Neural cell (in vitro differentiated cells): ENCODE results near the gene PDE8B. TPM values are rescaled to one million over a fixed set of nuclear protein-coding genes. Genes with fewer than 3 reads are reported as not detected.

ENCODE experiments used
- H2AFZ ChIP-seq: fragments of 200-600, 300-800 bp; sonication (generic), shearing (Covaris generic); 2 replicates; pipeline ENCODE4 v1.6.0; 2014; ENCODE audit warnings: low read depth, mild to moderate bottlenecking, antibody characterized with exemption, low read length, moderate library complexity
- H3F3A ChIP-seq: fragments of 200-600 bp; shearing (Covaris generic); 2 replicates; pipeline ENCODE4 v1.6.1; 2016; ENCODE audit warnings: mild to moderate bottlenecking, moderate library complexity, mixed read lengths, antibody characterized with exemption, low read length; ENCODE audit not compliant: insufficient read depth, poor library complexity, severe bottlenecking
- H3K27ac ChIP-seq: fragments of 200-600, 300-800 bp; sonication (generic), shearing (Covaris generic); 2 replicates; pipeline ENCODE4 v1.5.1; 2014; ENCODE audit warnings: mild to moderate bottlenecking, low read length, moderate library complexity
- H3K27me3 ChIP-seq: fragments of 300-800, 200-600 bp; sonication (generic), shearing (Covaris generic); 2 replicates; pipeline ENCODE4 v1.6.0; 2014; ENCODE audit warnings: mild to moderate bottlenecking, low read depth, low read length, moderate library complexity; ENCODE audit not compliant: insufficient read depth
- H3K36me3 ChIP-seq: fragments of 300-800, 200-600 bp; sonication (generic), shearing (Covaris generic); 2 replicates; pipeline ENCODE4 v1.5.1; 2014; ENCODE audit warnings: mild to moderate bottlenecking, antibody characterized with exemption, low read length, moderate library complexity; ENCODE audit not compliant: insufficient read depth
- H3K4me2 ChIP-seq: fragments of 300-800, 200-600 bp; sonication (generic), shearing (Covaris generic); 2 replicates; pipeline ENCODE4 v1.6.0; 2014; ENCODE audit warnings: mild to moderate bottlenecking, low read length
- H3K4me3 ChIP-seq: fragments of 300-800, 200-600 bp; sonication (generic), shearing (Covaris generic); 2 replicates; pipeline ENCODE4 v1.5.1; 2014; ENCODE audit warnings: mild to moderate bottlenecking, low read length, moderate library complexity
- H3K79me2 ChIP-seq: fragments of 200-600 bp; shearing (Covaris generic); replicated peaks from 2 replicates; pipeline ENCODE4 v1.6.0; 2014; ENCODE audit warnings: mild to moderate bottlenecking, low read length, moderate library complexity; ENCODE audit not compliant: insufficient read depth
- H3K9ac ChIP-seq: fragments of 300-800, 200-600 bp; sonication (generic), shearing (Covaris generic); 2 replicates; pipeline ENCODE4 v1.6.1; 2016; ENCODE audit warnings: mild to moderate bottlenecking, low read length, mixed read lengths
- H3K9me2 ChIP-seq: fragments of 200-600 bp; shearing (Covaris generic); 2 replicates; pipeline ENCODE4 v1.6.1; 2016; ENCODE audit warnings: mild to moderate bottlenecking, low read length, mixed read lengths; ENCODE audit not compliant: insufficient read depth
- H3K9me3 ChIP-seq: fragments of 200-600, 300-800 bp; sonication (generic), shearing (Covaris generic); 2 replicates; pipeline ENCODE4 v1.6.1; 2016; ENCODE audit warnings: mild to moderate bottlenecking, mixed run types, low read length, moderate library complexity, mixed read lengths
- H4K20me1 ChIP-seq: fragments of 200-600 bp; shearing (Covaris generic); 2 replicates; pipeline ENCODE4 v1.6.1; 2016; ENCODE audit warnings: mild to moderate bottlenecking, mixed run types; ENCODE audit not compliant: insufficient read depth
- CTCF ChIP-seq: fragments of 450-650 bp; IDR thresholded peaks from 2 replicates; pipeline ENCODE4 v1.5.1; 2014; ENCODE audit warnings: antibody characterized with exemption, mild to moderate bottlenecking, moderate library complexity; ENCODE audit not compliant: poor library complexity, severe bottlenecking
- EP300 ChIP-seq: fragments of 450-650 bp; conservative IDR thresholded peaks from 2 replicates; pipeline ENCODE4 v1.6.1; 2014; ENCODE audit warnings: antibody characterized with exemption, mild to moderate bottlenecking, moderate library complexity; ENCODE audit not compliant: poor library complexity, severe bottlenecking
- EZH2 ChIP-seq: fragments of 200-600, 300-800 bp; shearing (Covaris generic), sonication (generic); IDR thresholded peaks from 2 replicates; pipeline ENCODE4 v1.6.1; 2014; ENCODE audit warnings: antibody characterized with exemption, low read length, borderline replicate concordance, mild to moderate bottlenecking; ENCODE audit not compliant: insufficient read depth, poor library complexity, severe bottlenecking
- MXI1 ChIP-seq: fragments of 450-650 bp; conservative IDR thresholded peaks from 2 replicates; pipeline ENCODE4 v1.6.1; 2014; ENCODE audit warnings: antibody characterized with exemption, mild to moderate bottlenecking; ENCODE audit not compliant: poor library complexity, severe bottlenecking
- POLR2AphosphoS5 ChIP-seq: IDR thresholded peaks from 2 replicates; pipeline ENCODE4 v1.6.1; 2012
- RAD21 ChIP-seq: fragments of 450-650 bp; conservative IDR thresholded peaks from 2 replicates; pipeline ENCODE4 v1.6.1; 2014; ENCODE audit warnings: antibody characterized with exemption, mild to moderate bottlenecking, moderate library complexity
- REST ChIP-seq: IDR thresholded peaks from 2 replicates; pipeline ENCODE4 v1.6.1; 2012; ENCODE audit warnings: borderline replicate concordance
- SMC3 ChIP-seq: fragments of 450-650 bp; conservative IDR thresholded peaks from 2 replicates; pipeline ENCODE4 v1.6.1; 2014; ENCODE audit warnings: antibody characterized with exemption, mild to moderate bottlenecking, moderate library complexity; ENCODE audit not compliant: poor library complexity
- TAF1 ChIP-seq: IDR thresholded peaks from 2 replicates; pipeline ENCODE4 v1.6.1; 2012; ENCODE audit warnings: low read depth
- polyA plus RNA-seq: library from polyadenylated mRNA; depleted of rRNA; stranded (reverse); fragments of >200 nt; gene quantifications from 2 replicates; pipeline ENCODE4 v1.2.3, GENCODE V29; 2014

The PDE8B gene
- polyA plus RNA-seq, 1 donor from 2014 or later = 0.22 TPM

DNA sequence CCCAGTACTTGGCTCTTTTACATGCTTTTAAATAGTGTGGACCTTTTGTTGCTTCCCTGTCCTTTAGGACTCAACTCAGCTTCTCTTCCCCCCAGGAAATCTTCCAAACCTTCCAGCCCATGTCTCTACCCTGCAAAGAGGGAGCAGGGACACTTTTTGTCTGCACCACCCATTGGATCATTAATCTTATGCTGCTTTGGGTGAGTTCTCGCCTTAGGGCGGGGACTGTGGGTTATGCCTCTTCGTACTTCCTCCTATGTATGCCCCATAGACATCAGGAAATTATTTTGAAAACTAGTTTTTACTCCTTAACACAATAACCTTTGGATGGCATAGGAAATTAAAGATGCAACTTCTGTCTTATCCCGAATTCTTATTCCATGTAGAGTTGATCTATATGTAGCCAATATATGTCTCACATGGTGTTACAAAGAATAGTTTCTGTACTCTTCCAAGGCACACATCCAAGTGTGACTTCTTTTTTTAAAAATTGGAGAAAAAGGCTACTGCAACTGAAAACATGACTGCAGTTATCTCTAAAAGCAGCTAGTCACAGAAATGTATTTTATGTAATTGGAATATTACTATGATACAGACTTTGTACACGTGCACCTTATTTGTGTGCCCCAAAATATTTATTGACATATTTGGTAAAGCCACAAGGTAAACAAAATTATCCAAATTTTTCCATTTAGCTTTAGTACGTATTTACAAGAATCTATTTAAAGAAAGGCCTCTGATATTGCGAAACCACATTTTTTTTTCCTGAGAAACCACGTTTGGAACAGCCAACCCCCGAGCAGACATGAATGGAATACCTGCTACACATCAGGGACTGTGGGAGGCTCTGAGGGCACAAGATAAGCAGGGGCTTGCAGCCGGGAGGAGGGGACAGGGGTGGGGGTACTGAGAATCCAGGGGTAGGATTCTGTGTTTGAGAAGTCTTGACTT is 148.1 kb downstream of the PDE8B start:
- no peak overlapping the region for H3K4me2 ChIP-seq
- H3K9me3 ChIP-seq = no peaks in the 10 kb centered on the region
- H3K36me3 ChIP-seq = no peaks in the 10 kb centered on the region
- H3K79me2 ChIP-seq = no peaks in the 10 kb centered on the region
- no peaks in the 10 kb centered on the region for H4K20me1 ChIP-seq
- H3F3A ChIP-seq = no peaks in the 10 kb centered on the region
- no peak overlapping the region for H2AFZ ChIP-seq
- no peak overlapping the region for H3K9ac ChIP-seq
- no peaks in the 10 kb centered on the region for H3K9me2 ChIP-seq
- H3K4me3 ChIP-seq = no peak overlapping the region
- TF ChIP-seq CTCF (no peak), POLR2AphosphoS5 (no peak), MXI1 (no peak), RAD21 (no peak), TAF1 (no peak), EZH2 (no peak), SMC3 (no peak), EP300 (no peak), REST (no peak)
- H3K27ac ChIP-seq = no peak overlapping the region
- H3K27me3 ChIP-seq = no peaks in the 10 kb centered on the region

DNA sequence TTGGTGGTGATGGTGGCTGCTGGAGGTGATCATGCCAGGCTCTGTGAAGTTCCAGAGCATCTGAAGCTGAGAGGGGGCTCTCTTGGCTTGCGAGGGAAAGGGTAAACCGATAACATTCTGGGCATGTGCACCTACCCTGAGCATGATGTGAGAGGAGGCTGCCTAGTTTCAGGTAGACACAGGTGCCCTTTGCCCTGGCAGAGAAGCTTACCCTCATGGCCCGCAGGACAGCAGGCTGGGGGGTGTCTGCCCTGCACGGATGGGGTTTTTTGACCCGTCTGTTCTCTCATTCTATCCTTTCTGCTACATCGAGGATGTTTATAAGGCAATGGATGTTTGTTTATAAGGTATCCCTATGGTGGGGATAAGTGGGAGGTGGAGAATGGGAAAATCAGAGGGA is 148.8 kb downstream of the PDE8B start:
- no peak overlapping the region for H2AFZ ChIP-seq
- no peaks in the 10 kb centered on the region for H3F3A ChIP-seq
- no peaks in the 10 kb centered on the region for H3K36me3 ChIP-seq
- H3K9me3 ChIP-seq = no peaks in the 10 kb centered on the region
- no peak overlapping the region for H3K4me3 ChIP-seq
- TF ChIP-seq POLR2AphosphoS5 = no peak
- no peak for TF ChIP-seq CTCF
- TF ChIP-seq EZH2 = no peak
- TF ChIP-seq MXI1 = no peak
- no peak for TF ChIP-seq TAF1
- H4K20me1 ChIP-seq = no peaks in the 10 kb centered on the region
- H3K27me3 ChIP-seq = no peaks in the 10 kb centered on the region
- no peak overlapping the region for H3K9ac ChIP-seq
- no peaks in the 10 kb centered on the region for H3K9me2 ChIP-seq
- no peaks in the 10 kb centered on the region for H3K79me2 ChIP-seq
- H3K4me2 ChIP-seq = no peak overlapping the region
- H3K27ac ChIP-seq = no peak overlapping the region
